Coronary artery (tissue), 2 donors: ENCODE data around the gene RGS3.

Experiments
- DNase-seq: peaks from one replicate; pipeline ENCODE4 v3.0.0-alpha.2; 2017; ENCODE audit warnings: low spot score
- H3K27ac ChIP-seq, 2 donors: fragments of 200-600 bp; sonication (generic); one replicate each; pipeline ENCODE4 v1.5.1; 2016 to 2019
- H3K4me3 ChIP-seq: fragments of 200-600 bp; sonication (generic); 2 replicates; pipeline ENCODE4 v1.5.1; 2016; ENCODE audit warnings: mild to moderate bottlenecking, moderate library complexity
- CTCF ChIP-seq: fragments of 200-600 bp; sonication (generic); IDR thresholded peaks from one replicate; pipeline ENCODE4 v1.5.1; 2019; ENCODE audit warnings: antibody characterized with exemption

The RGS3 gene

GRCh38 chr9:113503131-113503541, 39.6 kb downstream of the RGS3 start:
- Histone ChIP-seq H3K27ac (peak overlapping the region; percentile 47 to 64), H3K4me3 (peak overlapping the region; percentile 53)
- TF ChIP-seq CTCF = no peak
- no peak for DNase-seq

- no peak for DNase-seq
- Histone ChIP-seq H3K4me3 (peak overlapping the region; percentile 53), H3K27ac (peak overlapping the region; percentile 47 to 68)
- no peak for TF ChIP-seq CTCF
These were observed 40.2 kb downstream of the RGS3 start for GRCh38 chr9:113503613-113504211.

- DNase-seq = no peak
- Histone ChIP-seq H3K4me3 (peak overlapping the region; percentile 8), H3K27ac (peak overlapping the region; percentile 47 to 68)
- TF ChIP-seq CTCF = no peak
These were observed 41.4 kb downstream of the RGS3 start for GRCh38 chr9:113504725-113505590.

GRCh38 chr9:113506090-113506589, 42.6 kb downstream of the RGS3 start:
- no peak for DNase-seq
- no peak overlapping the region for H3K4me3 ChIP-seq
- H3K27ac ChIP-seq = no peak overlapping the region
- no peak for TF ChIP-seq CTCF

- Histone ChIP-seq H3K4me3 (no peak overlapping the region), H3K27ac (no peak overlapping the region)
- no peak for DNase-seq
- TF ChIP-seq CTCF = no peak
These were observed 43.7 kb downstream of the RGS3 start for GRCh38 chr9:113507256-113507655.

GRCh38 chr9:113508111-113508749, 44.7 kb downstream of the RGS3 start:
- DNase-seq = no peak
- H3K4me3 ChIP-seq = no peak overlapping the region
- H3K27ac ChIP-seq = no peak overlapping the region
- no peak for TF ChIP-seq CTCF
